H9 (cell line): ENCODE measurements around the gene PLEK. TPM values are rescaled to one million over a fixed set of nuclear protein-coding genes. Genes with fewer than 3 reads are reported as not detected.

ENCODE experiments used
- DNase-seq: peaks from one replicate; pipeline ENCODE4 v3.0.0-alpha.2; 2017
- H2AFZ ChIP-seq: one replicate; pipeline ENCODE4 v1.6.1; 2013; ENCODE audit warnings: mild to moderate bottlenecking, low read length, control low read depth, moderate library complexity
- H2AK5ac ChIP-seq: 2 replicates; pipeline ENCODE4 v1.6.1; 2013; ENCODE audit warnings: low read length, control low read depth, mixed read lengths; ENCODE audit not compliant: insufficient read length
- H2BK120ac ChIP-seq: one replicate; pipeline ENCODE4 v1.6.1; 2013; ENCODE audit warnings: low read depth, mild to moderate bottlenecking, low read length, control low read depth, inconsistent platforms; ENCODE audit not compliant: poor library complexity, severe bottlenecking
- H2BK12ac ChIP-seq: 2 replicates; pipeline ENCODE4 v1.6.1; 2013; ENCODE audit warnings: low read length, control low read depth, mixed read lengths, low read depth; ENCODE audit not compliant: insufficient read length
- H2BK15ac ChIP-seq: 2 replicates; pipeline ENCODE4 v1.6.1; 2013; ENCODE audit warnings: low read depth, low read length, control low read depth
- H2BK20ac ChIP-seq: one replicate; pipeline ENCODE4 v1.6.1; 2013; ENCODE audit warnings: low read depth, mild to moderate bottlenecking, low read length, control low read depth, inconsistent platforms; ENCODE audit not compliant: poor library complexity, severe bottlenecking
- H2BK5ac ChIP-seq: 2 replicates; pipeline ENCODE4 v1.6.1; 2013; ENCODE audit warnings: low read length, control low read depth, mixed read lengths; ENCODE audit not compliant: insufficient read length
- H3K14ac ChIP-seq: 2 replicates; pipeline ENCODE4 v1.6.1; 2013; ENCODE audit warnings: low read length, control low read depth; ENCODE audit not compliant: insufficient read depth
- H3K18ac ChIP-seq: 2 replicates; pipeline ENCODE4 v1.6.1; 2013; ENCODE audit warnings: low read depth, mild to moderate bottlenecking, mixed read lengths, low read length, control low read depth; ENCODE audit not compliant: insufficient read length
- H3K23ac ChIP-seq: 2 replicates; pipeline ENCODE4 v1.6.1; 2013; ENCODE audit warnings: low read length, control low read depth, mixed read lengths, low read depth; ENCODE audit not compliant: insufficient read length
- H3K23me2 ChIP-seq: 2 replicates; pipeline ENCODE4 v1.6.1; 2013; ENCODE audit warnings: low read depth, mild to moderate bottlenecking, mixed read lengths, low read length, control low read depth; ENCODE audit not compliant: insufficient read length, poor library complexity, severe bottlenecking
- H3K27ac ChIP-seq: 2 replicates; pipeline ENCODE4 v1.5.1; 2013; ENCODE audit warnings: low read length, control low read depth, mixed read lengths, low read depth; ENCODE audit not compliant: insufficient read length
- H3K27me3 ChIP-seq: 2 replicates; pipeline ENCODE4 v1.6.1; 2013; ENCODE audit warnings: low read length, control low read depth, inconsistent platforms; ENCODE audit not compliant: insufficient read depth
- H3K4ac ChIP-seq: 2 replicates; pipeline ENCODE4 v1.6.1; 2013; ENCODE audit warnings: low read depth, mild to moderate bottlenecking, control low read depth, inconsistent platforms, low read length, moderate library complexity
- H3K4me1 ChIP-seq: 2 replicates; pipeline ENCODE4 v1.6.1; 2013; ENCODE audit warnings: low read length, control low read depth, inconsistent platforms; ENCODE audit not compliant: insufficient read depth
- H3K4me2 ChIP-seq: 2 replicates; pipeline ENCODE4 v1.6.1; 2013; ENCODE audit warnings: low read length, control low read depth, mixed read lengths; ENCODE audit not compliant: insufficient read length, insufficient read depth
- H3K56ac ChIP-seq: 2 replicates; pipeline ENCODE4 v1.6.1; 2013; ENCODE audit warnings: low read depth, mild to moderate bottlenecking, mixed read lengths, low read length, control low read depth; ENCODE audit not compliant: insufficient read length
- H3K79me1 ChIP-seq: 2 replicates; pipeline ENCODE4 v1.6.1; 2013; ENCODE audit warnings: low read depth, mild to moderate bottlenecking, moderate library complexity, low read length, control low read depth, inconsistent platforms; ENCODE audit not compliant: insufficient read depth, poor library complexity, severe bottlenecking
- H3K79me2 ChIP-seq: 2 replicates; pipeline ENCODE4 v1.6.1; 2013; ENCODE audit warnings: low read length, control low read depth, inconsistent platforms; ENCODE audit not compliant: insufficient read depth
- H3K9ac ChIP-seq: 2 replicates; pipeline ENCODE4 v1.6.1; 2013; ENCODE audit warnings: low read length, control low read depth, mixed read lengths; ENCODE audit not compliant: insufficient read length; ENCODE audit errors: extremely low read depth
- H3K9me3 ChIP-seq: one replicate; pipeline ENCODE4 v1.6.1; 2013; ENCODE audit warnings: low read depth, low read length, inconsistent platforms; ENCODE audit not compliant: control insufficient read depth
- H3T11ph ChIP-seq: one replicate; pipeline ENCODE4 v1.6.1; 2013; ENCODE audit warnings: mild to moderate bottlenecking, low read length, control low read depth, inconsistent platforms
- H4K20me1 ChIP-seq: one replicate; pipeline ENCODE4 v1.6.1; 2013; ENCODE audit not compliant: control insufficient read depth, insufficient read length, insufficient read depth
- H4K5ac ChIP-seq: 2 replicates; pipeline ENCODE4 v1.6.1; 2013; ENCODE audit warnings: low read depth, mild to moderate bottlenecking, mixed read lengths, low read length, control low read depth; ENCODE audit not compliant: insufficient read length
- H4K8ac ChIP-seq: replicated peaks from 2 replicates; pipeline ENCODE4 v1.6.1; 2013; ENCODE audit warnings: low read length, control low read depth, mixed read lengths, low read depth; ENCODE audit not compliant: insufficient read length
- H4K91ac ChIP-seq: 2 replicates; pipeline ENCODE4 v1.6.1; 2013; ENCODE audit warnings: low read depth, mild to moderate bottlenecking, moderate library complexity, mixed read lengths, low read length, control low read depth; ENCODE audit not compliant: insufficient read length
- H3K27ac Mint-ChIP-seq, 3 experiments: 2 replicates in 2 of 3; 3 replicates in 1 of 3; pipeline ENCODE4 v1.8.0; 2020 to 2021; ENCODE audit warnings: mixed read lengths in 3 of 3, mild to moderate bottlenecking in 1 of 3, moderate library complexity in 1 of 3
- H3K27me3 Mint-ChIP-seq: 2 replicates; pipeline ENCODE4 v1.8.0; 2021; ENCODE audit warnings: low read depth, mild to moderate bottlenecking, moderate library complexity, mixed read lengths
- H3K36me3 Mint-ChIP-seq, 3 experiments: 2 replicates in 2 of 3; 3 replicates in 1 of 3; pipeline ENCODE4 v1.8.0; 2020 to 2021; ENCODE audit warnings: low read depth in 3 of 3, mixed read lengths in 3 of 3; ENCODE audit not compliant: insufficient read depth in 1 of 3
- H3K4me1 Mint-ChIP-seq, 2 experiments: 2 replicates each; pipeline ENCODE4 v1.8.0; 2020; ENCODE audit warnings: mixed read lengths in 2 of 2
- H3K4me3 Mint-ChIP-seq, 2 experiments: 2 replicates in 1 of 2; 3 replicates in 1 of 2; pipeline ENCODE4 v1.8.0; 2020 to 2021; ENCODE audit warnings: mild to moderate bottlenecking in 2 of 2, mixed read lengths in 2 of 2, moderate library complexity in 1 of 2
- H3K9me3 Mint-ChIP-seq, 2 experiments: 2 replicates in 1 of 2; 3 replicates in 1 of 2; pipeline ENCODE4 v1.8.0; 2020; ENCODE audit warnings: mild to moderate bottlenecking in 2 of 2, mixed read lengths in 2 of 2, moderate library complexity in 1 of 2
- WGBS: extraction: QIAGEN DNeasy Blood & Tissue Kit; methylation state at CpG from one replicate; pipeline ENCODE4 v1.1.7; 2013; ENCODE audit warnings: missing lambda C conversion rate, low lambda C conversion rate, mixed read lengths; ENCODE audit not compliant: insufficient read length; ENCODE audit errors: extremely low coverage; 5-methylcytosine and 5-hydroxymethylcytosine counted together
- total RNA-seq: library from RNA; stranded (reverse); gene quantifications from 2 replicates; pipeline ENCODE4 v1.2.1, GENCODE V29; 2021
- TF ChIP-seq, protein P1 (sequence below): fragments of 200-600 bp; sonication (generic); conservative IDR thresholded peaks from 3 replicates; pipeline ENCODE4 v1.8.0; 2021; ENCODE audit warnings: antibody characterized with exemption, mild to moderate bottlenecking

Gene PLEK
- total RNA-seq, 1 experiment from 2014 or later = not detected

GRCh38 chr2:68431316-68431972 is 66.4 kb downstream of the PLEK start:
- Histone ChIP-seq H3K79me1 (no peaks in the 10 kb centered on the region), H3K18ac (no peak overlapping the region), H2AK5ac (no peak overlapping the region), H2BK12ac (no peak overlapping the region), H3K4me1 (no peaks in the 10 kb centered on the region; the same call in 1 of the 2 replicates), H4K91ac (no peak overlapping the region), H4K8ac (no peak overlapping the region), H4K5ac (no peak overlapping the region), H3K27ac (no peak overlapping the region), H3K9ac (no peak overlapping the region), H3T11ph (no peak overlapping the region), H2AFZ (no peak overlapping the region), H4K20me1 (no peaks in the 10 kb centered on the region), H3K4ac (no peak overlapping the region), H3K23ac (no peak overlapping the region), H3K27me3 (no peaks in the 10 kb centered on the region), H3K79me2 (no peaks in the 10 kb centered on the region), H3K14ac (no peak overlapping the region), H2BK120ac (no peak overlapping the region), H3K9me3 (no peaks in the 10 kb centered on the region), H2BK15ac (no peak overlapping the region), H2BK5ac (no peak overlapping the region), H3K23me2 (no peaks in the 10 kb centered on the region), H3K56ac (no peak overlapping the region), H2BK20ac (no peak overlapping the region), H3K4me2 (no peak overlapping the region)
- Mint-ChIP-seq H3K27me3 (no peaks in the 10 kb centered on the region), H3K4me1 (peaks cover 0 to 4% of the 10 kb centered on the region in 2 experiments; a peak in 3 of 4 replicates), H3K4me3 (no peak overlapping the region), H3K27ac (no peak overlapping the region), H3K36me3 (no peaks in the 10 kb centered on the region), H3K9me3 (no peaks in the 10 kb centered on the region; a peak in 3 of 5 replicates)
- WGBS = no CpG with 5 or more reads among the region's 8 CpGs
- DNase-seq = no peak
- TF ChIP-seq, protein P1, sequence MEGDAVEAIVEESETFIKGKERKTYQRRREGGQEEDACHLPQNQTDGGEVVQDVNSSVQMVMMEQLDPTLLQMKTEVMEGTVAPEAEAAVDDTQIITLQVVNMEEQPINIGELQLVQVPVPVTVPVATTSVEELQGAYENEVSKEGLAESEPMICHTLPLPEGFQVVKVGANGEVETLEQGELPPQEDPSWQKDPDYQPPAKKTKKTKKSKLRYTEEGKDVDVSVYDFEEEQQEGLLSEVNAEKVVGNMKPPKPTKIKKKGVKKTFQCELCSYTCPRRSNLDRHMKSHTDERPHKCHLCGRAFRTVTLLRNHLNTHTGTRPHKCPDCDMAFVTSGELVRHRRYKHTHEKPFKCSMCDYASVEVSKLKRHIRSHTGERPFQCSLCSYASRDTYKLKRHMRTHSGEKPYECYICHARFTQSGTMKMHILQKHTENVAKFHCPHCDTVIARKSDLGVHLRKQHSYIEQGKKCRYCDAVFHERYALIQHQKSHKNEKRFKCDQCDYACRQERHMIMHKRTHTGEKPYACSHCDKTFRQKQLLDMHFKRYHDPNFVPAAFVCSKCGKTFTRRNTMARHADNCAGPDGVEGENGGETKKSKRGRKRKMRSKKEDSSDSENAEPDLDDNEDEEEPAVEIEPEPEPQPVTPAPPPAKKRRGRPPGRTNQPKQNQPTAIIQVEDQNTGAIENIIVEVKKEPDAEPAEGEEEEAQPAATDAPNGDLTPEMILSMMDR = no peak
